Natural killer cell (primary cell): ENCODE data around the gene SLC39A3. TPM values are rescaled to one million over a fixed set of nuclear protein-coding genes. Genes with fewer than 3 reads are reported as not detected.

Experiments
- ATAC-seq, 3 donors: fragments of 150-1000 bp in 2 of 3; fragments of 200-7000 bp in 1 of 3; cut with Tn5 transposase; 1 replicate in 1 of 3; 2 replicates in 2 of 3; pipeline ENCODE4 v1.10.0; 2021; ENCODE audit warnings: mild to moderate bottlenecking in 2 of 3, moderate library complexity in 2 of 3
- DNase-seq, 2 donors: peaks; one replicate each; pipeline versions ENCODE4 v3.0.0 to v3.0.0-alpha.2; 2013 to 2021; ENCODE audit warnings: mixed read lengths in 1 of 2
- H3K27ac ChIP-seq: one replicate; pipeline ENCODE4 v1.5.1; 2013; ENCODE audit warnings: mild to moderate bottlenecking, low read length
- H3K27me3 ChIP-seq: one replicate; pipeline ENCODE4 v1.6.1; 2013; ENCODE audit warnings: low read length; ENCODE audit not compliant: control insufficient read depth, insufficient read depth
- H3K36me3 ChIP-seq: one replicate; pipeline ENCODE4 v1.6.1; 2013; ENCODE audit warnings: low read length; ENCODE audit not compliant: control insufficient read depth, insufficient read depth
- H3K4me1 ChIP-seq: one replicate; pipeline ENCODE4 v1.6.1; 2013; ENCODE audit warnings: low read length; ENCODE audit not compliant: control insufficient read depth, insufficient read depth
- H3K4me3 ChIP-seq: one replicate; pipeline ENCODE4 v1.5.1; 2013; ENCODE audit warnings: low read length
- H3K9me3 ChIP-seq: one replicate; pipeline ENCODE4 v1.6.1; 2013; ENCODE audit warnings: low read length; ENCODE audit not compliant: control insufficient read depth, insufficient read depth
- H3K27ac Mint-ChIP-seq, 2 donors: one replicate each; pipeline ENCODE4 v1.8.0; 2022; ENCODE audit warnings: mild to moderate bottlenecking in 2 of 2, mixed read lengths in 2 of 2, moderate library complexity in 1 of 2
- H3K27me3 Mint-ChIP-seq, 2 donors: one replicate each; pipeline ENCODE4 v1.8.0; 2022; ENCODE audit warnings: low read depth in 2 of 2, mixed read lengths in 2 of 2
- H3K36me3 Mint-ChIP-seq: one replicate; pipeline ENCODE4 v1.8.0; 2022; ENCODE audit warnings: mixed read lengths
- H3K4me1 Mint-ChIP-seq, 2 donors: one replicate each; pipeline ENCODE4 v1.8.0; 2022; ENCODE audit warnings: mixed read lengths in 2 of 2
- H3K4me3 Mint-ChIP-seq: one replicate; pipeline ENCODE4 v1.8.0; 2022; ENCODE audit warnings: mild to moderate bottlenecking, moderate library complexity, mixed read lengths
- H3K9me3 Mint-ChIP-seq, 2 donors: one replicate each; pipeline ENCODE4 v1.8.0; 2022; ENCODE audit warnings: mixed read lengths in 2 of 2
- CTCF ChIP-seq: fragments of 200-600 bp; IDR thresholded peaks from one replicate; pipeline ENCODE4 v1.8.0; 2022; ENCODE audit warnings: antibody characterized with exemption
- WGBS: methylation state at CpG from one replicate; pipeline ENCODE4 v1.1.7; 2013; ENCODE audit warnings: missing lambda C conversion rate; ENCODE audit not compliant: insufficient coverage; 5-methylcytosine and 5-hydroxymethylcytosine counted together
- intact Hi-C: fragments of 100-400 bp; cut with micrococcal nuclease; formaldehyde crosslinking; loops from one replicate; pipeline ENCODE4 v1.14.2; 2022
- total RNA-seq, 4 donors: library from RNA; stranded (reverse); fragments of 120-200 nt in 1 of 4; gene quantifications; one replicate each; pipeline versions ENCODE4 v1.2.3 to v1.2.4, GENCODE V29; 2013 to 2022

SLC39A3 gene
- total RNA-seq, 3 donors from 2014 or later (not counting 1 experiment from before 2014, with no cell fraction given), result 14.8 to 29.4 (median 19.6) TPM

GRCh38 chr19:2733930-2734588, 5.8 kb downstream of the SLC39A3 start:
- no peaks in the 10 kb centered on the region for H3K36me3 Mint-ChIP-seq
- no peak overlapping the region for H3K27ac Mint-ChIP-seq
- H3K4me3 Mint-ChIP-seq, result no peak overlapping the region
- WGBS, result 94% methylated on average over 35 of the region's 35 CpGs
- H3K9me3 Mint-ChIP-seq, result no peaks in the 10 kb centered on the region
- Histone ChIP-seq H3K27me3 (no peaks in the 10 kb centered on the region), H3K4me3 (no peak overlapping the region), H3K4me1 (peaks cover 3% of the 10 kb centered on the region), H3K9me3 (no peaks in the 10 kb centered on the region), H3K27ac (no peak overlapping the region), H3K36me3 (peaks cover 22% of the 10 kb centered on the region)
- DNase-seq (no peak), ATAC-seq (no peak)
- no peak for TF ChIP-seq CTCF
- peaks cover 6 to 12% of the 10 kb centered on the region in 2 donors for H3K4me1 Mint-ChIP-seq
- no peaks in the 10 kb centered on the region for H3K27me3 Mint-ChIP-seq
- intact Hi-C loops, result no loop called here

DNA sequence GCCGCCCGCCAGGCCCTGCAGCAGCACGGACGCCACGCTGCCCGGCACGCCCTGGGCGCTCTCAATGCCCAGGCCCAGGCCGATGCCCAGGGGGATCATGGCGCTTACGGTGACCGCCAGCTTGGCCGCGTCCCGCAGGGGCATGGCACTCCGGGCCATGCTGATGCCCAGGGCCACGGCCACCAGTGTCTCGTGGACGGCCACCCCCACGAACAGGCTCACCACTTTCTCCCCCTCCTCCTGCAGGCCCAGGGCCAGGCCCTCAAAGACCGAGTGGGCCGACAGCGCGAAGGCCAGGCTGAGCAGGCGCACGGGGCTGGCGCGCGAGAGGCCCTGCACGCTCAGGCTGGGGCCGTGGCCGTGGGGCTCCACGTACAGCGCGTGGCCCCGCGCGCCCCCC, 6.9 kb downstream of the SLC39A3 start:
- H3K27me3 Mint-ChIP-seq, result no peaks in the 10 kb centered on the region
- Histone ChIP-seq H3K4me3 (no peak overlapping the region), H3K27ac (no peak overlapping the region), H3K9me3 (no peaks in the 10 kb centered on the region), H3K27me3 (no peaks in the 10 kb centered on the region), H3K36me3 (peaks cover 22% of the 10 kb centered on the region), H3K4me1 (no peaks in the 10 kb centered on the region)
- peaks cover 0 to 4% of the 10 kb centered on the region in 2 donors for H3K4me1 Mint-ChIP-seq
- WGBS, result 97% methylated on average over 38 of the region's 38 CpGs
- no peaks in the 10 kb centered on the region for H3K9me3 Mint-ChIP-seq
- no peak overlapping the region for H3K27ac Mint-ChIP-seq
- TF ChIP-seq CTCF, result no peak
- no peak overlapping the region for H3K4me3 Mint-ChIP-seq
- intact Hi-C loops, result no loop called here
- DNase-seq, result no peak
- H3K36me3 Mint-ChIP-seq, result no peaks in the 10 kb centered on the region
- ATAC-seq, result no peak

GRCh38 chr19:2732157-2732725, 7.6 kb downstream of the SLC39A3 start:
- Mint-ChIP-seq H3K36me3 (no peaks in the 10 kb centered on the region), H3K4me3 (no peak overlapping the region), H3K9me3 (no peaks in the 10 kb centered on the region), H3K27ac (no peak overlapping the region), H3K4me1 (peaks cover 0 to 4% of the 10 kb centered on the region in 2 donors), H3K27me3 (no peaks in the 10 kb centered on the region)
- Histone ChIP-seq H3K9me3 (no peaks in the 10 kb centered on the region), H3K4me3 (no peak overlapping the region), H3K27ac (no peak overlapping the region), H3K36me3 (peaks cover 22% of the 10 kb centered on the region), H3K4me1 (no peaks in the 10 kb centered on the region), H3K27me3 (no peaks in the 10 kb centered on the region)
- no peak for DNase-seq
- 97% methylated on average over 33 of the region's 33 CpGs for WGBS
- intact Hi-C loops, result no loop called here
- no peak for ATAC-seq
- TF ChIP-seq CTCF, result no peak
